Measurements from ENCODE around the gene GRHPR.

GRHPR gene

DNA sequence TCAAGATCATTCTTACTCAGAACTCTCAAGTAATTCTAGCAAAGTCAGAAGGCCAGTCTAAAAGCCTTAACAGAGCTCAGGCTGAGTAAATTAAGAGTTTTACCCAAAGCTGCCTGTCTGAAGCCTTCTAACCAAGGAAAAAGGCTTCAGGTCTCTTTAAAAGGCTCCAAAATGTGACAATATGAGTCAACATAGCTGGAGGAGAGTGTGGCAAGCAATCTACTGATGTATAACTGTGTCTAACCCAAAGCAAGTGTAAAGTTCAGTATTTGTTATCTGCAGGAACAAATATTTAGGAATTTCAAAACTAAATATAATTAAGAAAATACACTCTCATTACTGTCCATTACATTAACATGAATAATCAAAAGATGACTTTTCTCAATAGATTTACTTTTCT lies 31.7 kb downstream of the GRHPR start:
- no peak for DNase-seq (ENCODE audit: low read depth)
- H3K4me3 ChIP-seq (ENCODE audit: low read length): no peak overlapping the region
- TF ChIP-seq, protein P1, sequence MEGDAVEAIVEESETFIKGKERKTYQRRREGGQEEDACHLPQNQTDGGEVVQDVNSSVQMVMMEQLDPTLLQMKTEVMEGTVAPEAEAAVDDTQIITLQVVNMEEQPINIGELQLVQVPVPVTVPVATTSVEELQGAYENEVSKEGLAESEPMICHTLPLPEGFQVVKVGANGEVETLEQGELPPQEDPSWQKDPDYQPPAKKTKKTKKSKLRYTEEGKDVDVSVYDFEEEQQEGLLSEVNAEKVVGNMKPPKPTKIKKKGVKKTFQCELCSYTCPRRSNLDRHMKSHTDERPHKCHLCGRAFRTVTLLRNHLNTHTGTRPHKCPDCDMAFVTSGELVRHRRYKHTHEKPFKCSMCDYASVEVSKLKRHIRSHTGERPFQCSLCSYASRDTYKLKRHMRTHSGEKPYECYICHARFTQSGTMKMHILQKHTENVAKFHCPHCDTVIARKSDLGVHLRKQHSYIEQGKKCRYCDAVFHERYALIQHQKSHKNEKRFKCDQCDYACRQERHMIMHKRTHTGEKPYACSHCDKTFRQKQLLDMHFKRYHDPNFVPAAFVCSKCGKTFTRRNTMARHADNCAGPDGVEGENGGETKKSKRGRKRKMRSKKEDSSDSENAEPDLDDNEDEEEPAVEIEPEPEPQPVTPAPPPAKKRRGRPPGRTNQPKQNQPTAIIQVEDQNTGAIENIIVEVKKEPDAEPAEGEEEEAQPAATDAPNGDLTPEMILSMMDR (conservative IDR thresholded peaks at IDR 0.05; ENCODE audit: low read depth, low read length): no peak

DNA sequence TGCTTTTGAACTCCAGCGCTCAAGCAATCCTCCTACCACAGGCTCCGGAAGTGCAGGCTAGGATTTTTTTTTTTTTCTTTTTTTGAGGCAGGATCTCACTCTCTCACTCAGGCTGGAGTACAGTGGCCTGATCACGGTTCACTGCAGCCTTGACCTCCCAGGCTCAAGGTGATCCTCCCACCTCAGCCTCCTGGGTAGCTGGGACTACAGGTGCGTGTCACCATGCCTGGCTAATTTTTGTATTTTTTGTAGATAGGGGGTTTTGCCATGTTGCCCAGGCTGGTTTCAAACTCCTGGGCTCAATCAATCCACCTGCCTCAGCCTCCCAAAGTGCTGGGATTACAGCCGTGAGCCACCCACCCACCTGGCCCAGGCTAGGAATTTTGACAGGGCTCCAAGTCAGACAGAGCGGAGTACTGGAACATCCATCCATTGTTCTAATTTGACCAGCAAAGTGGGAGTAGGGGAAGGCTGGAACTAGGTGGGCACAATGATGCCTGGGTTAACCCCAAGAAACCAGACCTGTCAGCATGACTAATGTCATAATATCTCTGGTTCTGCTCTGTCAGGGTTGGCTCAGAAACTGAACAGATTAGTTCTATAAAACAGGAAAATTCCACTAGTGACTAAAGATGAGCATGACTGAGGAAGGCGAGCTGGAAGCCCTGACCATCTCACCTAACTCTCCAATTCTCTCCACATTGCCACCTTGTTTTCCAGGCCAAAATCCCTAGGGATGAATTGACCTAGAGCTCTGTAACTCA lies 33.6 kb downstream of the GRHPR start:
- TF ChIP-seq, protein P1 (conservative IDR thresholded peaks at IDR 0.05; ENCODE audit: low read depth, low read length): no peak
- no peak overlapping the region for H3K4me3 ChIP-seq (ENCODE audit: low read length)
- DNase-seq (ENCODE audit: low read depth): no peak

GRCh38 chr9:37456817-37457216 lies 34.3 kb downstream of the GRHPR start:
- TF ChIP-seq, protein P1 (conservative IDR thresholded peaks at IDR 0.05; ENCODE audit: low read depth, low read length): no peak
- DNase-seq (ENCODE audit: low read depth): no peak
- H3K4me3 ChIP-seq (ENCODE audit: low read length): no peak overlapping the region

DNA sequence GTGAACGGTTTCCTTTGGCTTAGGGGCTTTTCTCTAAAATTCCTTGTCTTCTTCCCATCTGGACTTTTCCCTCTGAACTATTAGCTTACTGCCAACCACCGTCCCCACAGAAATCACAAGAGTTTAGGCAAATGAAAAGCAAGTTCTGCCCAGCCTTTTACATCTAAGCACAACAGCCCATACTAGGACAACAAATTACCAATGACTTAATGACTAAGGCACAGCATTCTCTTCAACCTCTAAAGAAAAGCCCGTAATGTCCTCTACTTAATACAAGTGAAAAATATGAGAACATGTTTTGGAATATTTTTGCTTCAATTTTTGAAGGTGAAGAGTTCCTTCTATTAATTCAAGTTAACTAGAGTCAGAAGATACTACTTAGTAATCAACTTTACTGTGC lies 41.5 kb downstream of the GRHPR start:
- DNase-seq (ENCODE audit: low read depth): no peak
- TF ChIP-seq, protein P1 (conservative IDR thresholded peaks at IDR 0.05; ENCODE audit: low read depth, low read length): no peak
- peak overlapping the region; percentile 89 for H3K4me3 ChIP-seq (ENCODE audit: low read length)

DNA sequence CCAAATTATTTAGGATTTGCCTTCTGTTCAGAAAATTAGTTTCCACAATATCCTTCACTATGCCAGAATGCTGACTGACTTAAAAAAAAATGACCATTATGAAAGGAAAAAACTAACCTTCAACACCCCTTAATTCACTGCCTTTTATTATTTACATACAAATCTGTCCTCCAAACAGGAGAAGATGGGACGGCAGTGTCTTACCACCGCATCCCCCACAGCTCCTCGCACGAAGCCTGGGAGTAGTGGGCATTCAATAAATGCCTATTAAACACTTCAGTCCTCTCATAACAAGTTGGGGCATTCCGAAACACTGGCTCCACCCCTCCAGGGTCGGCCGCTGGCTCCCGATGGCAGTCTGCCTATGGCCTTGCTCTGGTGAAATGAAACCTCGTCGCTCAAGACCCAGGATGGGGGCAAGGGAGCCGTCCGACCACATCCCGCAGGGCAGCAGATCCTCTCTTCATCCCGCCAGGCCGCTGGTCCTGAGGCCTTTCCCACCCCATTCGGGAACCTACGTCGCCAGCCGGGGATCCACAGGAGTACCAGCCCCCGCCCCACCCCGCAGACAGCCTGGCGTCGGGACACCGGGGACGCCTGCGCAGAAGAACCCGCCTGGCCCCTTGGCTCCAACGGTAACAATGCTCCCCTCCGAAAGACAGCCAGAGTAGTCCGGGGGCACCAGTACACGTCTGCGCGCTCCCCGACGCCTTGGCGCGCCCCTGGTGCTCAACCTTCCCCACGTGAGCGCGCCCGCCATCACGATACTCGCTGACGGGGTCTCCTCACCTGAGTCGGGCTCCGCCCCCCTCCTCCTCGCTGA lies 42.1 kb downstream of the GRHPR start:
- peak overlapping the region; percentile 89 for H3K4me3 ChIP-seq (ENCODE audit: low read length)
- TF ChIP-seq, protein P1 (conservative IDR thresholded peaks at IDR 0.05; ENCODE audit: low read depth, low read length): no peak
- peak; percentile 26 for DNase-seq (ENCODE audit: low read depth)

- peak; percentile 100 for DNase-seq (ENCODE audit: low read depth)
- TF ChIP-seq, protein P1 (conservative IDR thresholded peaks at IDR 0.05; ENCODE audit: low read depth, low read length): no peak
- H3K4me3 ChIP-seq (ENCODE audit: low read length): peak within 1 kb of the TSS; percentile 89
Measured at GRCh38 chr9:37465249-37466036, 42.9 kb downstream of the GRHPR start, which contains the start of gene ZBTB5. Gene ZBTB5 (minus strand): TSS chr9:37465450. CDS start chr9:37442551, 22,899 bp downstream.

All from retinal pigment epithelial cell (primary cell).